ENCODE measurements around the gene LIN54. TPM values are rescaled to one million over a fixed set of nuclear protein-coding genes. Genes with fewer than 3 reads are reported as not detected.

Gene LIN54
- total RNA-seq, 1 donor from 2014 or later: 7.4 TPM

Other genes with a start within 250 kb of the LIN54 start
- gene SCD5, start 212.0 kb downstream of the LIN54 start, total RNA-seq: 2.1 TPM
- 140 TPM for gene SEC31A, start 119.7 kb downstream of the LIN54 start, total RNA-seq
- gene THAP9, start 110.1 kb downstream of the LIN54 start, total RNA-seq: 6.0 TPM
- gene COPS4, start 24.4 kb upstream of the LIN54 start, total RNA-seq: 47.1 TPM
- 1.2 TPM for gene PLAC8, start 103.9 kb upstream of the LIN54 start, total RNA-seq